HFF-Myc (cell line): ENCODE measurements around the gene IGF2BP3.
"Not testable (repeated sequence)": the region's sequence is repeated elsewhere in the genome, so short reads cannot be mapped to it uniquely, and the experiment has no call there.

Source experiments
- DNase-seq: peaks from one replicate; pipeline ENCODE4 v3.0.0-alpha.2; 2011; ENCODE audit warnings: low read depth; ENCODE audit errors: extremely low read depth
- H3K4me3 ChIP-seq: replicated peaks from 2 replicates; pipeline ENCODE4 v1.5.1; 2011; ENCODE audit warnings: low read depth, mild to moderate bottlenecking, control low read depth, low read length
- TF ChIP-seq, protein P1 (sequence below): IDR thresholded peaks from 2 replicates; pipeline ENCODE4 v1.5.1; 2012; ENCODE audit warnings: mild to moderate bottlenecking, low read depth, low read length, control low read depth; ENCODE audit errors: missing control alignments

IGF2BP3 gene

DNA sequence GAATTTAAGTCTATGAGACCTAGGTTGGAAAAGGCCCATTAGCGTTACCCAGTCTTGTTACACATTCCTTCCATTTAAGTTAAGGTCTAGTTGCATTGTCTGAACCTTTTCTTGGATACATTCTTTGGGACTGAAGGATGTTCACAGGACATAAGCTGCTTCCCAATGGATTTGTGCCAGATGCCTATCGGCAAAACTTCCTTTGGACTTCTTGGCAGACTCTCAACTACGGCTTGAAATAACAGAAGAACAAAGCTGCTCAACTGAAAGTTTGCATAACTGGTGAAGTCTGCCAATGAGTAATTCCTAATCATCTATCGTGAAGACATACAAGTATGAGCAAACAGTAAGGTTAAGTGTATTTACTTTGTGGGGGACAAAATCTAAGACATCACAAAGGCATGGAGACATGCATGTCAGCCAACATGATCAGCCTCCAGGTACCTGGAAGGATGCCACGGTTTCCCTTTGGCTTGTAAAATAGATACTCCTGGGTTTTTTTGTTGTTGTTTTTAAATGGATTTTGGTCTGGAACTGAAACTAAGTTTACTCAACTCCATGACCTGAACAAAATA is 135.7 kb downstream of the IGF2BP3 start:
- DNase-seq = peak; percentile 92
- TF ChIP-seq, protein P1, sequence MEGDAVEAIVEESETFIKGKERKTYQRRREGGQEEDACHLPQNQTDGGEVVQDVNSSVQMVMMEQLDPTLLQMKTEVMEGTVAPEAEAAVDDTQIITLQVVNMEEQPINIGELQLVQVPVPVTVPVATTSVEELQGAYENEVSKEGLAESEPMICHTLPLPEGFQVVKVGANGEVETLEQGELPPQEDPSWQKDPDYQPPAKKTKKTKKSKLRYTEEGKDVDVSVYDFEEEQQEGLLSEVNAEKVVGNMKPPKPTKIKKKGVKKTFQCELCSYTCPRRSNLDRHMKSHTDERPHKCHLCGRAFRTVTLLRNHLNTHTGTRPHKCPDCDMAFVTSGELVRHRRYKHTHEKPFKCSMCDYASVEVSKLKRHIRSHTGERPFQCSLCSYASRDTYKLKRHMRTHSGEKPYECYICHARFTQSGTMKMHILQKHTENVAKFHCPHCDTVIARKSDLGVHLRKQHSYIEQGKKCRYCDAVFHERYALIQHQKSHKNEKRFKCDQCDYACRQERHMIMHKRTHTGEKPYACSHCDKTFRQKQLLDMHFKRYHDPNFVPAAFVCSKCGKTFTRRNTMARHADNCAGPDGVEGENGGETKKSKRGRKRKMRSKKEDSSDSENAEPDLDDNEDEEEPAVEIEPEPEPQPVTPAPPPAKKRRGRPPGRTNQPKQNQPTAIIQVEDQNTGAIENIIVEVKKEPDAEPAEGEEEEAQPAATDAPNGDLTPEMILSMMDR = no peak
- no peak overlapping the region for H3K4me3 ChIP-seq

DNA sequence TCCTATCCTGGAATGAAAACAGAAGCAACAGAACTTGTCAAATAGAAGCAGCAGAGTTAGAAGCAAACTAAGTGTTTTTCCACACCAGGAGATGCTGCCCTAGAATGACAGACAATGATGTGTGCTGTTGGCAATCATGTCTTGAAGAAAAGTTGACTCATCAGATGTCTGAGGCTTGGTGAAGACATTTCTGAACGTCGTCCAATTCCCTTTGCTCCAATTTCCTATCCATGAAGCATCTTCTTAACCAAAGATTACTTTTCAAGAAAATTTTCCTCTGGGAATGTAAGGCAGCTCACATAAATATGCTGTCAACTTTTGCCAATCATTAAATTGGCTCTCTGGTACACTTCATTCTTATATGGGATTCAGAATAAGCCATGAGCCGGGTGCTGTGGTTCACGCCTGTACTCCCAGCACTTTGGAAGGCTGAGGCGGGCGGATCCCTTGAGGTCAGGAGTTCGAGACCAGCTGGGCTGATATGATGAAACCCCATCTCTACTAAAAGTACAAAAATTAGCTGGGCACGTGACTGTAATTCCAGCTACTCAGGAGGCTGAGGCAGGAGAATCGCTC is 136.5 kb downstream of the IGF2BP3 start:
- peak; percentile 36 for DNase-seq
- H3K4me3 ChIP-seq = no peak overlapping the region
- TF ChIP-seq, protein P1 = no peak

GRCh38 chr7:23332910-23333612 is 137.2 kb downstream of the IGF2BP3 start:
- TF ChIP-seq, protein P1 = no peak

DNA sequence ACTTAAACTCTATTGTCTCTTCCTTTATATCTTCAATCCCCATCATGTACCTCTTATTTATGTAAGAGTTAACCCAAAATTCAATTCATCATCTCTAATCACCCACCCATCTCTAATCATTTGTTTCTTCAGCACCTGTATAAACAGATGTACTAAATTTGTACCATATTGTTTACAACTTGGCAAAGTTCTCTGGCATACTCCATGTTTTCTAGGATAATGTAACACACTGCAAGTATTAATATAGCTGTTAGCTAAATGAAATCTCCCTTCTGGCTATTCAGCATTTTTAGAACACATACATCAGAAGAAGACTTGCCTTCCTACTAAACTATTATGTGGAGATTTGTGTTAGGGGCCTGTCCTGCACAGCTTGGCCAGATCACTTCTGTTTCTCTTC is 138.1 kb downstream of the IGF2BP3 start:
- DNase-seq = no peak
- TF ChIP-seq, protein P1 = no peak
- H3K4me3 ChIP-seq = no peak overlapping the region

More at GRCh38 chr7:23332910-23333612, 137.2 kb downstream of the IGF2BP3 start:
- no peak overlapping the region for H3K4me3 ChIP-seq
- no peak for DNase-seq

DNA sequence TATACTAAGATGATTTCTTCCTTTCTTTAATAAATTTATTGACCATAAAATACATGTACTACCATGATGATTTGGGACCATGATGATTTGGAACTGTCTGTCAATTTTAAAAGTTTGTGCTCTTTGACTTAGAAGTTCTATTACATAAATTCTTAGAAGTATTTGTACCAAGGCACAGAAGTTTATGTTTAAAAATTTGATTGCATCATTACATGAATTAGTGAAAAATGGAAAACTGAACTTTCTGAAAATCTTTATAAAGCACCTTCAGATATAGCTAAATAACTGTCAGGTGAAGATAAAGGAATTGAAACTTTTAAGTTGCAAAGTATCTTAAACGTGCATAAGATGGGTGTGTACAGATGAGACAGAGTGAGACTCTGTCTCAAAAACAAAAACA is 139.2 kb downstream of the IGF2BP3 start:
- TF ChIP-seq, protein P1 = no peak
- no peak for DNase-seq
- no peak overlapping the region for H3K4me3 ChIP-seq

- DNase-seq = no peak
- TF ChIP-seq, protein P1 = no peak
- H3K4me3 ChIP-seq = no peak overlapping the region
These were observed 154.9 kb downstream of the IGF2BP3 start for GRCh38 chr7:23315366-23315765.

- not testable (repeated sequence) for DNase-seq, H3K4me3 ChIP-seq
These were observed 158.2 kb downstream of the IGF2BP3 start for GRCh38 chr7:23312141-23312540.
